Activated CD8-positive, alpha-beta T cell treated with anti-CD3 and anti-CD28 coated beads, Interleukin-2, amount 10 ng/mL, durations not matched to agents 7 days and 5 days (primary cell): ENCODE results near the gene SZRD1. TPM values are rescaled to one million over a fixed set of nuclear protein-coding genes. Genes with fewer than 3 reads are reported as not detected.
"Not testable (repeated sequence)": the region's sequence is repeated elsewhere in the genome, so short reads cannot be mapped to it uniquely, and the experiment has no call there.

ENCODE experiments used
- ATAC-seq: fragments of 150-1000 bp; cut with Tn5 transposase; one replicate; pipeline ENCODE4 v1.10.0; 2021; ENCODE audit warnings: moderate library complexity
- CTCF ChIA-PET: fragments of 350-600 bp; sonication (Branson Sonifier 250); formaldehyde crosslinking; loops from one replicate; lab custom pipeline; 2021; ENCODE audit warnings: antibody characterized with exemption; lab: Charles Lee
- POLR2A ChIA-PET: fragments of 350-600 bp; sonication (Branson Sonifier 250); formaldehyde crosslinking; loops from one replicate; lab custom pipeline; 2021; ENCODE audit warnings: antibody characterized with exemption; lab: Charles Lee
- DNase-seq: peaks from one replicate; pipeline ENCODE4 v3.0.0-alpha.2; 2020
- H3K27ac Mint-ChIP-seq: one replicate; pipeline ENCODE4 v1.8.0; 2021; ENCODE audit warnings: mild to moderate bottlenecking, mixed read lengths
- H3K27me3 Mint-ChIP-seq: one replicate; pipeline ENCODE4 v1.8.0; 2021; ENCODE audit warnings: low read depth, mixed read lengths
- H3K36me3 Mint-ChIP-seq: one replicate; pipeline ENCODE4 v1.8.0; 2021; ENCODE audit warnings: low read depth, mixed read lengths
- H3K4me1 Mint-ChIP-seq: one replicate; pipeline ENCODE4 v1.8.0; 2021; ENCODE audit warnings: low read depth, mixed read lengths
- H3K4me3 Mint-ChIP-seq: one replicate; pipeline ENCODE4 v1.8.0; 2021; ENCODE audit warnings: mild to moderate bottlenecking, mixed read lengths
- H3K9me3 Mint-ChIP-seq: one replicate; pipeline ENCODE4 v1.8.0; 2022; ENCODE audit warnings: mixed read lengths; ENCODE audit not compliant: insufficient read depth
- total RNA-seq, 2 experiments: library from RNA; stranded (reverse); gene quantifications; one replicate each; pipeline ENCODE4 v1.2.3, GENCODE V29; 2021

The SZRD1 gene
- total RNA-seq, 2 experiments from 2014 or later, result 171 to 176 TPM

DNA sequence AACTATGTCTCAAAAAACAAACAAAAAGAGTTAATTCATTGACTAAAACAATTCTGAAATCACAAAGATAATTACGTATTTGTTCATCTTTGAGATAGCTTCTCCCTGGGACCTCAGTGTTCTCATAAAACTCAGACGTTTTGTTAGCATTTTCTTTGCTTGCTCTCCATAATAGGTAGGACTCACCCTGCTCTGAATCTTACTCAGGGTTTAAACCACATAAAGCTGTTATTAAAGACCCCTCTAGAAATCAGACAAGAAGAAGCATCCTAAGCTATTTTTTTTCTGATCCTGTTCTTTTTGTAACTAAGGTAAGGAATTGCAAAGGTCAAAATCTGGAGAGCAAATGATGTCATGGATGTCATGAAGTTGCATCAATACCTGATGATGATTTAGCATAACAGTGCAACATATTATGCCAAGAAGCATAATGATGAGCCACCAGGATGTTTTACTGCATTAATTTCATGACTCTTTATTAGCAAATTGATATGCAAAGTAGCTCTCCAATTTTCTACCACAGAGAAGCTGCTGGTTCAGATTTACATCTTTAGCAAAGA lies 17.1 kb upstream of the SZRD1 start:
- ATAC-seq (no peak), DNase-seq (no peak)
- Mint-ChIP-seq H3K4me3 (no peak overlapping the region), H3K9me3 (no peaks in the 10 kb centered on the region), H3K27ac (no peak overlapping the region), H3K36me3 (peaks cover 16% of the 10 kb centered on the region), H3K27me3 (no peaks in the 10 kb centered on the region), H3K4me1 (peaks cover 27% of the 10 kb centered on the region)
- CTCF ChIA-PET, result interaction anchor here (1.3 to 6.2 kb wide), 2 partner anchors 16 to 91 kb away, joined by 4 to 120 read pairs; partner anchors contain the start of genes NECAP2 and SZRD1
- POLR2A ChIA-PET, result interaction anchor here (1.1 kb wide), 1 partner anchor 18 kb away, joined by 3 read pairs; no protein-coding TSS in a partner anchor

DNA sequence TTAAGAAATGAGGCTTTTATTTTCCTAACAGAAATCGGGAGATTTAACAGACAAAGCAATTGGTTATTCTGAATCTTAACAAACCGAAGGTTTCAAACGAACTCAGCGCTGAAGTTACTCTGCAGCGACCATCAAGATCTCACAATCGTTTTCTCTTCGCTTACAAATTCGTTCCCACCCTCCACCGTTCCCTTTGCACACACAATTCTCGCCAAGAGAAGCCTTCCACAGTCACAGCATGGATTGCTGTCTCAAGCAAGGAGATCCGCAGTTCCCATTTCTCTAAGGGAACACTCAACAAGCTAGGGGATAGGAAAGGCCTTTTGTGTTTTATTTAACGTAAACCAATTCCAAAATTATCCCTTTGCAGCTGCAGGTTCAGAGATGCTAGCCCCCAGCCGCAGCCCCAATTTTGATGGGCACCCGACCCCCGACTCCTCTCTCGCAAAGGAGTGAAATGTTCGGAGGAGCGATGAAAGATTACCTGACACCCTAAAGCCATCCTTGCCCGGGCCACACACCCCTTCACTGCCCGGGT lies 15.5 kb upstream of the SZRD1 start:
- DNase-seq (no peak), ATAC-seq (no peak)
- no peaks in the 10 kb centered on the region for H3K27me3 Mint-ChIP-seq
- H3K4me3 Mint-ChIP-seq, result peak overlapping the region; percentile 88
- H3K9me3 Mint-ChIP-seq, result no peaks in the 10 kb centered on the region
- H3K27ac Mint-ChIP-seq, result peak overlapping the region; percentile 79
- ChIA-PET CTCF (interaction anchor here (1.2 to 6.2 kb wide), 4 partner anchors 14 to 272 kb away, joined by 3 to 120 read pairs (median 7); partner anchors contain the start of genes NECAP2 and SZRD1), POLR2A (interaction anchor here (0.8 to 2.8 kb wide), 7 partner anchors 10 to 145 kb away, joined by 3 to 20 read pairs (median 5); partner anchors contain the start of genes NECAP2 and SZRD1)
- peaks cover 27% of the 10 kb centered on the region for H3K4me1 Mint-ChIP-seq
- H3K36me3 Mint-ChIP-seq, result peaks cover 14% of the 10 kb centered on the region

DNA sequence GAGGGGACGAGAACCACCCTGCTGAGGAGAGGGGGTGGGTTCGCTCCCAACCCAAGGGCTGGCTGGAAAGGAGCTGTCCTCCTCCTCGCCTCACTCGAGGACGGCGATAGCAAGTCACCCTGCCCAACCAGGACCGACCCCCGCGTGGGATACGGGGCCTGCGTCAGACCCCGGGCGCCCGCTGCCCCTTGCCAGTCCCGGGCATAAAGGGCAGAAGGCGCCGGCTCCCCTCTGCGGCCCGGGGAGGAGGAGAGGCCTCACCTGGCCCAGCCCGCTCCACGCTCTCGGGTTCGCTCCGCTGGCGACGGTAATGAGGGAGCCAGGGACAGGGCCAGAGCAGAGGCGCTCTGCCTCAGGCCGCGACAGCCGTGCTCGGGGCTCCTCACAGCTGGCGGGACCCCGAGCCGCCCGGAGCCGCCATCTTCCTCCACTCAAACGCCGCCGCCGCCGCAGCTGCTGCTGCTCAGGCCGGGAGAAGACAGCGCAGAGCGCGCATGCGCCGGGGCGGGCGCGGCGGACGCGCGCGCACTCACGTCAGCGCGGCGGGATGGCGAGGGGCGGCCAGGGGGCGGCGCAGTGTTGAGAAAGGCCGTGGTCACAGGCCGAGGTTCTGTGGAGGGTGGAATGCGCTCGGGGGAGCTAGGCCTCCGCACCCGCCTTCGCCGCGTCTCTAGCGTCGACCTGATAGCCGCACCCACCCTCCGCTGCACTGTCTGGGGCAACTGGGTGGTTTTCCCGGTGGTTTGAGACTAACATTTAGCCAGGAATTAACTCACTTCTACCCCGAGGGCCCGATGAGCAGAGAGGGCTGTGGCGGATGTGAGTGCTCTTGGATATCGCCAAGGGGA lies 14.8 kb upstream of the SZRD1 start, which contains the start of gene FBXO42:
FBXO42 (minus strand) TSS at position 487 of the 848 bp plus-strand sequence. CDS start 37,062 bp downstream, outside the sequence.
- Mint-ChIP-seq H3K36me3 (peaks cover 14% of the 10 kb centered on the region), H3K9me3 (no peaks in the 10 kb centered on the region), H3K27ac (peak within 1 kb of the TSS; percentile 95), H3K27me3 (no peaks in the 10 kb centered on the region), H3K4me3 (peak within 1 kb of the TSS; percentile 88), H3K4me1 (peaks cover 27% of the 10 kb centered on the region)
- ATAC-seq, result peak; percentile 96
- CTCF ChIA-PET, result interaction anchor here (0.9 to 6.2 kb wide), 6 partner anchors 13 to 273 kb away, joined by 3 to 120 read pairs (median 5); partner anchors contain the start of genes NECAP2 and SZRD1
- peak; percentile 93 for DNase-seq
- POLR2A ChIA-PET, result interaction anchor here (0.8 to 2.8 kb wide), 9 partner anchors 10 to 651 kb away, joined by 3 to 20 read pairs (median 4); partner anchors contain the start of genes NECAP2 and SZRD1

DNA sequence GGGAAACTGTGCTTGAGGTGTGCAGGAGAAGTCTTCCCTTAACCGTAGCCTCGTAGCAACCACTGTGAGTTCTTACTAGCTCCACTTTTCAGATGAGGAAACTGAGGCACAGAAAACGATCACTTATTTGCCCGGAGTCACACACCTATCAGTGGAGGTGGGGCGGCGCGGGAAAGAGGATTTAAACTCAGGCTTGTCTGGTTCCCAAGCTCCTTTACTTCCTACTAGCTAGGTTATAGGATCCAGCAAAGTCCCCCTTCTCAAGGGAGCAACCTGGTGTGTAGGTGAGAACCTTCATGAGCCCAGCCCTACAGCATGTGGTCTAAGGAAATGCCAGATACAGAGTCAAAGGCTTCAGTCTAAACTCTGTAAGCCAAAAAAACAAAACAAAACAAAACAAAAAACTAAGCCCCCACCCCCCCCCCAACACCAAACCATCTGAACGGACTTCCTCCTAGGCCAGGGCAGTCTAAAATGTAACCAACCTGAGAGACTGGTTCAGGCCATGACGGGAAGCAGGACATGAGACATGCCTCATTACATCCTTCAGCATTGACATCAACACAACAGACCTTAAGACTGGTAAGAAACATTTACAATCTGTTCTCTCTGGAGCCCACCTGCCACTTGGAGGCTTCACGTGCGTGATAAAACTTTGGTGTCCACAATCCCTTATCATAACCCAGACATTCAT lies 14.1 kb upstream of the SZRD1 start:
- CTCF ChIA-PET, result interaction anchor here (0.9 to 6.2 kb wide), 6 partner anchors 13 to 274 kb away, joined by 3 to 120 read pairs (median 5); partner anchors contain the start of genes NECAP2 and SZRD1
- POLR2A ChIA-PET, result interaction anchor here (0.9 to 2.8 kb wide), 6 partner anchors 9 to 651 kb away, joined by 3 to 20 read pairs (median 4); partner anchors contain the start of genes NECAP2 and SZRD1
- H3K9me3 Mint-ChIP-seq, result no peaks in the 10 kb centered on the region
- H3K27ac Mint-ChIP-seq, result peak overlapping the region; percentile 95
- H3K36me3 Mint-ChIP-seq, result peaks cover 13% of the 10 kb centered on the region
- no peaks in the 10 kb centered on the region for H3K27me3 Mint-ChIP-seq
- H3K4me1 Mint-ChIP-seq, result peaks cover 27% of the 10 kb centered on the region
- peak overlapping the region; percentile 88 for H3K4me3 Mint-ChIP-seq
- ATAC-seq, result no peak
- no peak for DNase-seq

DNA sequence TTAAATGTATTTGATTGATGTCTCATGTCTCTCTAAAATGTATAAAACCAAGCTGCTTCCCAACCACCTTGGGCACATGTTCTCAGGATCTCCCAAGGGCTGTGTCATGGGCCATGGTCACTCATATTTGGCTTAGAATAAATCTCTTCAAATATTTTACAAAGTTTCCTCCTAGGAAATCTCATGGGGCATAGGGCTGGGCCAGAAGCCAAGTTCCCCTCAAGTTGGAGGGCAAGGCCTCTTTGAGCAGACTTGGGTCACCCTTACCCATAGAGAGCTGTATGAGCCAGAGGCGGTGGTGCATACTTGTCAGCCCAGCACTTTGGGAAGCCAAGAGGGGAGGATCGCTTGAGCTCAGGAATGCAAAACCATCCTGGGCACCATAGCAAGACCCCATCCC lies 12.4 kb upstream of the SZRD1 start:
- Mint-ChIP-seq H3K36me3 (peaks cover 7% of the 10 kb centered on the region), H3K27ac (no peak overlapping the region), H3K9me3 (no peaks in the 10 kb centered on the region), H3K4me1 (peaks cover 20% of the 10 kb centered on the region), H3K4me3 (no peak overlapping the region), H3K27me3 (no peaks in the 10 kb centered on the region)
- ChIA-PET POLR2A (interaction anchor here (0.6 to 0.8 kb wide), 2 partner anchors 55 to 86 kb away, joined by 3 read pairs; partner anchors contain the start of gene NECAP2), CTCF (interaction anchor here (6.2 kb wide), 1 partner anchor 11 kb away, joined by 120 read pairs; the partner anchor contains the start of gene SZRD1)
- no peak for DNase-seq
- ATAC-seq, result no peak

DNA sequence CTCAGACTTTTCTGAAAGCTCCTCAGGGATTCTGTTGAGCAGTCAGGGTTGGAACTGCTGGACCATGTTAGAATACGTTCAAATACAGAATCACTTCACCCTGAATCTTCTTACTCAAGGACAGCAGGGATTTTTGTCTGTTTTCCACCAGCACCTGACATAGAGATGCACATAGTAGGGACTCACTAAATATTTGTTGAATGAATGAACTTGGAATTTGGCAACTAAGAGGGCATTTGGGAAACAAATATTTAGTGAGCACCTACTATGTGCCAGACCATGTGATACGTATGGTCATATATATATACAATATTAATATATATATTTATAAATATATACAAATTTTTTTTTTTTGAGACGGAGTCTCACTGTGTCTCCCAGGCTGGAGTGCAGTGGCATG lies 10.2 kb upstream of the SZRD1 start:
- H3K9me3 Mint-ChIP-seq, result no peaks in the 10 kb centered on the region
- DNase-seq (no peak), ATAC-seq (no peak)
- H3K4me3 Mint-ChIP-seq, result no peak overlapping the region
- no peak overlapping the region for H3K27ac Mint-ChIP-seq
- CTCF ChIA-PET, result no interaction called here
- no peaks in the 10 kb centered on the region for H3K27me3 Mint-ChIP-seq
- no peaks in the 10 kb centered on the region for H3K36me3 Mint-ChIP-seq
- POLR2A ChIA-PET, result no interaction called here
- peaks cover 8% of the 10 kb centered on the region for H3K4me1 Mint-ChIP-seq

DNA sequence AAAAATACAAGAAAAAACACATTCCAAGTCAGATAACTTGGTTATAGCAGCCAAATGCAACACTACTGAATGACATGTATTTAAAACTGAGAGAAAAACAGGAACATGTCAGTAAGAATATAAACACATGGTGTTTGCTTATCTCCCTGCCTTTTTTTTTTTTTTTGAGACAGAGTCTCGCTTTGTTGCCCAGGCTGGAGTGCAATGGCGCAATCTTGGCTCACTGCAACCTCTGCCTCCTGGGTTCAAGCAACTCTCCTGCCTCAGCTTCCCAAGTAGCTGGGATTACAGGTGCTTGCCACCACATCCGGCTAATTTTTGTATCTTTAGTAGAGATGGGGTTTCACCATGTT lies 1.9 kb upstream of the SZRD1 start:
- CTCF ChIA-PET, result interaction anchor here (0.9 to 8.0 kb wide), 5 partner anchors 13 to 301 kb away, joined by 3 to 120 read pairs (median 27); partner anchors contain the start of genes FBXO42 and NECAP2
- ATAC-seq, H3K9me3 Mint-ChIP-seq, H3K4me3 Mint-ChIP-seq, H3K27ac Mint-ChIP-seq, DNase-seq, H3K27me3 Mint-ChIP-seq: not testable (repeated sequence)
- Mint-ChIP-seq H3K4me1 (peaks cover 29% of the 10 kb centered on the region), H3K36me3 (peaks cover 15% of the 10 kb centered on the region)
- POLR2A ChIA-PET, result interaction anchor here (0.6 to 4.4 kb wide), 3 partner anchors 13 to 152 kb away, joined by 3 to 20 read pairs (median 6); partner anchors contain the start of gene FBXO42

DNA sequence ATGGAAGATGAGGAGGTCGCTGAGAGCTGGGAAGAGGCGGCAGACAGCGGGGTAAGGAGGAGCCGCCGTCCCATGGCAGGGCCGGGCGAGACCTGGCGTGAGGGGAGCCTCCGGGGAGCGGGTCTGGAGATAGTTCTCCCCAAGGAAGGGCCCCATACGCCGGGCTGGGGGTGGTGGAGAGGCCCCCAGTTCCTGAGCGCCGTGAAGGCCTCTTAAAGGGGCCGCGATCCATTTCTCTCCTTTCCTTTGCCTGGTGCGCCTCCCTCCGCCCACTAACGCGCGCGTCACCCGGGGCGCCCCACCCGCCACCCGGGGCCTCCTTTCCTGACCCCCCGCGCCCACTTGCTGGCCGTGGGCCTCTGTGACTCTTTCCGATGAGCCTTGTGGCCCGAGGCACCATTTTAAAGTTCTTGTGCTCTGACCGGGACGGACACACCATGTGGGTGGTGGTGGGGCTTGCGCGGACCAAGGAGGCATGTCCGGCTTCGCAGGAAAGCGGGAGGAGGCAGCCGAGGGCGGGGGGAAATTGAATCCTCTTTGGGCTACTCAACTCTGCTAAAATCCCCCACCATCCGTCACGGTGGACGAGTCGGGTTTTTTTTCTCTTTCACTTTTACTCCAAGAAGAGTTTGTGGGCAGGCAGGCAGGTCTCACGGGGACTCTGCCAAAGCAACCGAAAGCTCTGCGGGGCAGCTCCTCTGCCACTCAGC lies 371 bp downstream of the SZRD1 start:
- DNase-seq, result peak; percentile 88
- Mint-ChIP-seq H3K27me3 (no peaks in the 10 kb centered on the region), H3K4me1 (peaks cover 49% of the 10 kb centered on the region), H3K36me3 (peaks cover 26% of the 10 kb centered on the region), H3K4me3 (peak overlapping the region; percentile 97), H3K9me3 (no peaks in the 10 kb centered on the region), H3K27ac (peak overlapping the region; percentile 100)
- ChIA-PET CTCF (interaction anchor here (0.8 to 8.0 kb wide), 5 partner anchors 9 to 288 kb away, joined by 3 to 120 read pairs (median 9); partner anchors contain the start of genes FBXO42 and NECAP2), POLR2A (interaction anchor here (0.6 to 4.4 kb wide), 14 partner anchors 9 to 533 kb away, joined by 3 to 20 read pairs (median 4); partner anchors contain the start of genes FBXO42 and NECAP2)
- ATAC-seq, result peak; percentile 76

DNA sequence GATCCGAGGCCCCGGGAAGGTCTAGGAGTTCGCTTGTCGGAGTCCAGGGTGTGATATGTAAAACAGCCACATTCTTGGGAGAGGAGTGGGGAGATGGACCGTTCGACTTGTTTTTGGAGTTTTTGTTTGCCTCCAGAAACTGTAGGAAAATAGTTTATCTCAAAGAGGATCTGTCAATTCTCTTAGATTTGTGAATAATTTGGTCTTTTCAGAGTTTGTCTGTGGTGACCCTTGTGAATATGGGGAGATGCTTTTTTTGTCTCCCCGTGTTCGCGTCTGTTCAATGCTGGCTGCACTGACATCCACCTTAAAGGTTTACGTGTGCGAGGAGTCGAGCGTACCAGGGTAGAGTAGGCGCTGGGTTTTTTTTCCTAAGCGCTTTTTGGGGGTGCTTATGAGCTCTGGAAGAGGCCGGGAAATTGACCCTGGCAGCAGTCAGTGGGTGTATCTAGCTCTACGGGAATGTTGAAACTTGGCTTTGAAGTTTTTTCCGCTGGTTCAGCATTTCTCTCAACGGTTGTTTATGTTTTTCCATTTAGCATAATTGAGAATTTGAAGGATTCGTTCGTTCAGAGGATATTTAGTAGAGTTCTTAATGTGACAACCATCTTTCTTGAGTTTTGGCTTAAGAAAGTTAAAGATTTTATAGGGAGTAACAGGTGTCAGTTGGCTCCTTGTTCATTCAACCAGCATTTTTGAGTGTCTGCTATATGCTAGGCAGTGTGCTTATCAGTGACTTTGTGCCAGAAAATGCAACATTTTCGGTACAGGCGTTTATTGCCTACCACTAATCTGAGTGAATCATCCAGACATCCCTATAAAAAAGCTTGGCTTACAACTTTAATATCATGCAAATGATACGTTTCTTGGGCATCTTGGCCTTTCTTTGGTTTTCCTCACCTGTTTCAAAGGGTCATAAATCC lies 1.2 kb downstream of the SZRD1 start:
- H3K27ac Mint-ChIP-seq, result peak overlapping the region; percentile 100
- CTCF ChIA-PET, result interaction anchor here (0.8 to 8.0 kb wide), 5 partner anchors 8 to 289 kb away, joined by 3 to 120 read pairs (median 4); partner anchors contain the start of genes FBXO42 and NECAP2
- H3K36me3 Mint-ChIP-seq, result peaks cover 33% of the 10 kb centered on the region
- DNase-seq (peak; percentile 42), ATAC-seq (no peak)
- POLR2A ChIA-PET, result interaction anchor here (0.6 to 4.4 kb wide), 14 partner anchors 8 to 534 kb away, joined by 3 to 20 read pairs (median 4); partner anchors contain the start of genes FBXO42 and NECAP2
- H3K4me1 Mint-ChIP-seq, result peaks cover 53% of the 10 kb centered on the region
- no peaks in the 10 kb centered on the region for H3K27me3 Mint-ChIP-seq
- H3K4me3 Mint-ChIP-seq, result peak overlapping the region; percentile 97
- no peaks in the 10 kb centered on the region for H3K9me3 Mint-ChIP-seq
